ENCODE measurements around the gene GFOD2.
"Not testable (repeated sequence)": the region's sequence is repeated elsewhere in the genome, so short reads cannot be mapped to it uniquely, and the experiment has no call there.

GFOD2 gene

DNA sequence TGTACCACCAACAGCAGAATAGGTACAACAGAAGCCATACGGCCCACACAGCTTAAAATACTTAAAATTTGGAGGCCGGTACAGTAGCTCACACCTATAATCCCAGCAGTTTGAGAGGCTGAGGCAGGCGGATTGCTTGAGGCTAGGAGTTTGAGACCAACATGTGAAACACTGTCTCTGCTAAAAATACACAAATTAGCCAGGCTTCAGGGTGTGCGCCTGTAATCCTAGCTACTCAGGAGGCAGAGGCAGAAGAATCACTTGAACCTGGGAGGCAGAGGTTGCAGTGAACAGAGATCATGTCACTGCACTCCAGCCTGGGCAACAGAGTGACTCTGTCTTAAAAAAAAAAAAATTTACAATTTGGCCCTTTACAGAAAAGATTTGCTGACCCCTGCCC, 17.0 kb downstream of the GFOD2 start:
- no peak for DNase-seq (ENCODE audit: low read depth)

GRCh38 chr16:67701420-67701819, 17.7 kb downstream of the GFOD2 start:
- no peak for DNase-seq (ENCODE audit: low read depth)

DNA sequence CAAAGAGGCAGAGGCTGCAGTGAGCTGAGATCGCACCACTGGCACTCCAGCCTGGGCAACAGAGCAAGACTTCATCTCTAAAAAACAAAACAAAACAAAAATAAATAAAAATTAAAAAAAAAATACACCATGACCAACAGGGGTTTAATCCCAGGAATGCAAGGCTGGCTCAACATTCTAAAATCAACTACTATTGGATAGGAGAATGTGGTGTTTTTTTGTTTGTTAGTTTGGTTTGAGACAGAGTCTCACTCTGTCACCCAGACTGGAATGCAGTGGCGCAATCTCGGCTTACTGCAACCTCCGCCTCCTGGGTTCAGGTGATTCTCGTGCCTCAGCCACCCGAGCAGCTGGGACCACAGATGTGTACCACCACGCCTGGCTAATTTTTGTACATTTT, 19.9 kb downstream of the GFOD2 start:
- DNase-seq (ENCODE audit: low read depth), result no peak

DNA sequence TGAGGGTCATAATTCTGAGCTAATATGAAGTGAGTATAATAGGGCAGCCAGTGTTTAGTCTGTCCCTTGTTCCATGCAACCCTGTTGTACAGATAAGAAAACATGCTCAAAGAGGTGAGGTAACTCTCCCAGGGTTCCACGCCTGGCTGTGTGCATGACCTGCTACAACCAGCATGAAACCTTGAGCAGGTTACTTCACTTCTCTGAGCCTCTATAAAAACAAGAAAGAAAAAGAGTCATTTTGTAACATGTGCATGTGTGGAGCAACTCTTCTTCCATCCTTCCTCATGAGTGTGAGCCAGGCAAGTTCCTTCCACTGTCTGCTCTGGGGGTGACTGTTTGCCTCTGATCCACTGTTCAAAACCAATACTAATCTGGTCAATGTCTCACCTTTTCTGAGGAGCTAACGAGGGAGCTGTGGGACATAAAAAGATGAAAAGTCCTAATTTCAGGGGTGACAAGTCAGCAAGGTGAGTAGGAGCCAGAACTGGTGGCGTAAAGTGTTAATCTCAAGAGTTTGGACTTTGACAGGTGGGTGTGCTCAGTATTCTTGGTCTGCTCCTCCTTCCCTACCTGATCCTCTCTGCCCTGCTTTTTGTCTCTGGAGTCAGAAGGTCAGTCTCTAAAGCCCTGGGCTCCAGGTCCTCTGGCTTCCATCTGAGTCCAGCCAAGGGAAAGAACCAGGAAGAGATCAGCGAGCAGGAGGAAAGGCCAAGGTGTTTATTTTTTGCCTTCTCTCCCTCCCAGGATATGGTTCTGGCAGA, 21.5 kb downstream of the GFOD2 start:
- no peak for DNase-seq (ENCODE audit: low read depth)

GRCh38 chr16:67694611-67695010, 24.5 kb downstream of the GFOD2 start:
- no peak for DNase-seq (ENCODE audit: low read depth)

DNA sequence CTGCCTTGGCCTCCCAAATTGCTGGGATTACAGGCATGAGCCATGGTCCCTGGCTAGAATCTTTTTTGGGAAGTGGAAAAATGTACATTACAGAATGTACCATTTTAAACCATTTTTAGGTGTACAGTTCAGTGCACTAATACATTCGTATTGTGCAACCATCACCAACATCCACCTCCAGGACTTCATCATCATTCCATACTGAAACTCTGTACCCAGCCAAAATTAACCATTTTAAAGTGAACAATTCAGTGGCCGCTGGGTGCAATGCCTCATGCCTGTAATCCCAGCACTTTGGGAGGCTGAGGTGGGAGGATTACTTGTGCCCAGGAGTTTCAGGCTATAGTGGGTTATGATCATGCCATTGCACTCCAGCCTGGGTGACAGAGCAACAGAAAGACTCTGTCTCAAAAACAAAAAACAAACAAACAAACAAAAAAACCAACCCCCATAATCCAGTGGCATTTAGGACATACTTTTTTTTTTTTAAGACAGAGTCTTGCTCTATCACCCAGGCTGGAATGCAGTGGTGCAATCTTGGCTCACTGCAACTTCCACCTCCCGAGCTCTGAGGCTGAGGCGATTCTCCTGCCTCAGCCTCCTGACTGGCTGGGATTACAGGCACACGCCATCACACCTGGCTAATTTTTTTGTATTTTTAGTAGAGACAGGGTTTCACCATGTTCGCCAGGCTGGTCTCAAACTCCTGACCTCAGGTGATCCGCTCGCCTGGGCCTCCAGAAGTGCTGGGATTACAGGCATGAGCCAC, 25.4 kb downstream of the GFOD2 start:
- not testable (repeated sequence) for DNase-seq (ENCODE audit: low read depth)

- DNase-seq (ENCODE audit: low read depth), result no peak
Observed at GRCh38 chr16:67685388-67686112, 33.6 kb downstream of the GFOD2 start.

- DNase-seq (ENCODE audit: low read depth), result no peak
Observed at GRCh38 chr16:67683767-67684166, 35.3 kb downstream of the GFOD2 start.

GRCh38 chr16:67679935-67680897, 38.9 kb downstream of the GFOD2 start:
- DNase-seq (ENCODE audit: low read depth), result no peak

GRCh38 chr16:67678354-67679023, 40.6 kb downstream of the GFOD2 start:
- no peak for DNase-seq (ENCODE audit: low read depth)

- DNase-seq (ENCODE audit: low read depth), result no peak
Observed at GRCh38 chr16:67677712-67678111, 41.4 kb downstream of the GFOD2 start.

DNA sequence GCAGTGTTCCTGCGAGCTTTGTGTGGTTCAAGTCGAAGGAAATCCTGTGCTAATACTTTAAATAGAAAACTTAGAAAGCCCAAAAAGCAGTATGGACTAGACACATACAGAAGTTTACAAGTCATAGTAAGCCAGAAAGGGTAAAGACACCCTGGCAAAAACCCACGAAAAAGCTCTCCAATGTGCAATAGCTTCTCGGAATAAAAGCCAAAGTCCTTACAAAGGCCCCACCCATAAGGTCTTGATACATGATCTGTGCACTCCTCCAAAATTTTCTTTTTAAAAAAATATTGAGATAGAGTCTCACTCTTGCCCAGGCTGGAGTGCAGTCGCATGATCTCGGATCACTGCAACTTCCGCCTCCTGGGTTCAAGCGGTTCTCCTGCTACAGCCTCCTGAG, 42.2 kb downstream of the GFOD2 start:
- DNase-seq (ENCODE audit: low read depth), result no peak

DNA sequence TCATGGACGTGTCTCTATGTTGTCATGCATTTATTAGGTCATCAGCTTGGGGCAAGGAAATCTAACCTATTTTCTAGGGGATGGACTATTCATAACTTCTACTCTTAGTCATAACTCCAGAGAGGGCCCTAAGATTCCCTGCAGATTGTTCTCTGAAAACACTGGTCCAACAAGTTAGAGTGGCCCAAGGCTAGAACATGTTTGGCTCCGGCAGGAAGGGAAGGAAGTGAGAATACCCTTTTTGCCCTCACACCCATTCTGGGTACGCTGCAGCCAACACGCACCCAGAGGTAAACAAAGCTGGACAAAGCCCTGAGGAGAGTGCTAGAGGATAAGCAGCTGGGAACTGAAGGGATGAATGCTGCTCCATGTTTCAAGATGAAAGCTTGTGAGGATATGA, 42.6 kb downstream of the GFOD2 start:
- no peak for DNase-seq (ENCODE audit: low read depth)

GRCh38 chr16:67675999-67676398, 43.1 kb downstream of the GFOD2 start:
- no peak for DNase-seq (ENCODE audit: low read depth)

- DNase-seq (ENCODE audit: low read depth), result no peak
Observed at GRCh38 chr16:67675579-67675935, 43.6 kb downstream of the GFOD2 start.

GRCh38 chr16:67674851-67675578, 44.1 kb downstream of the GFOD2 start:
- DNase-seq (ENCODE audit: low read depth), result no peak

DNA sequence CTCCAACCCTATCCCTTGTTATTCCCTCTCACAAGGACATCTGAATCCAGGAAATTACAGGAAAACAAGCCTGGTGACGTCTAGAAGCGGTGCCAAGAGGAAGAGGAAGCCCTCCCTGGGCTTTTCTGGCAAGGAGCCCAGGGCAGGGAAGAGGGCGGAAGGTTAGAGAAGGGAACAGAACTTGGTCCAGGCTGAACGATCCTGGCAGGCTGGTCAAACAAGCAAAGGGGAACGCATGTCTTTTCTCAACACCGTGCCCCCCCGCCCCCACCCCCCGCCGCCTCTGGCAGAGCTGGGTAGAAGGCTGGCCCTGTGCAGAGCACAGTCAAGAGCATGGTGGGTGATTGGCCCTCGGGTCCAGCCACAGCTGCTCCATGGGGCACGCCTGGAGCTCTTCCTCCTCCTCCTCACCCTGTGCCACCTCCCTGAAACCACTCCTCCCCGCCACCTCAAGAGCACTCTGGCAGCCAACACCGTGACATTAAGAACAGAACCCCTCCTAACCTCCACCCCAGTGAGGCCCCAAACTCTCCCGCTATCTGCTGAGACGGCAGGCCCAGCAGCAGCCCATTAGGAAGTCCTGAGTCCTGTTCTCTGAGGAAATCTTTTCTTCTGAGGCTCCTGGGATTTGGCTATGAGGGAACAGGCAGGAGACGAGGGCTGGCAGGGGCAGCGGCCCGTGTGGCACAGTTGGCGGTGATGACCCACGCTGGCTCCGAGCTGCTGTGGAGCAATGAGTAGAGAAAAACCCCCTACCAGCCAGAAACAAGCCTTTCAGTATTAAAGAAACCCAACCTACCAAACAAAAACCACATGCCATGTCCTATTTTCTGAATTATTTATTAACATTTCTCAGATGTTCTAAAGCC, 45.2 kb downstream of the GFOD2 start:
- no peak for DNase-seq (ENCODE audit: low read depth)

- DNase-seq (ENCODE audit: low read depth), result no peak
Observed at GRCh38 chr16:67672739-67673662, 46.1 kb downstream of the GFOD2 start.

All from stimulated activated CD8-positive, alpha-beta memory T cell treated with anti-CD3 and anti-CD28 coated beads, Interleukin-15, amount 100 ng/mL, for 1 hour (primary cell).